D341Med (cell line): ENCODE results near the gene CCDC3.
"Not testable (repeated sequence)": the region's sequence is repeated elsewhere in the genome, so short reads cannot be mapped to it uniquely, and the experiment has no call there.

Experiments
- DNase-seq: peaks from one replicate; pipeline ENCODE4 v3.0.0; 2012; ENCODE audit warnings: low spot score

The CCDC3 gene

GRCh38 chr10:12999849-13000248 is 1.7 kb downstream of the CCDC3 start:
- no peak for DNase-seq

- DNase-seq, result no peak
Observed at GRCh38 chr10:12995425-12995861, 6.1 kb downstream of the CCDC3 start.

GRCh38 chr10:12993595-12993994 is 7.9 kb downstream of the CCDC3 start:
- DNase-seq, result no peak

GRCh38 chr10:12985347-12985746 is 16.2 kb downstream of the CCDC3 start:
- no peak for DNase-seq

GRCh38 chr10:12984165-12984747 is 17.3 kb downstream of the CCDC3 start:
- no peak for DNase-seq

GRCh38 chr10:12983568-12983967 is 17.9 kb downstream of the CCDC3 start:
- not testable (repeated sequence) for DNase-seq

- no peak for DNase-seq
Observed at GRCh38 chr10:12981570-12981969, 19.9 kb downstream of the CCDC3 start.

- DNase-seq, result no peak
Observed at GRCh38 chr10:12980713-12981306, 20.7 kb downstream of the CCDC3 start.

- DNase-seq, result no peak
Observed at GRCh38 chr10:12980102-12980661, 21.3 kb downstream of the CCDC3 start.

- no peak for DNase-seq
Observed at GRCh38 chr10:12978891-12979290, 22.6 kb downstream of the CCDC3 start.

GRCh38 chr10:12975906-12976305 is 25.6 kb downstream of the CCDC3 start:
- no peak for DNase-seq

GRCh38 chr10:12975266-12975665 is 26.2 kb downstream of the CCDC3 start:
- no peak for DNase-seq

- no peak for DNase-seq
Observed at GRCh38 chr10:12974491-12975199, 26.9 kb downstream of the CCDC3 start.

GRCh38 chr10:12974078-12974477 is 27.4 kb downstream of the CCDC3 start:
- DNase-seq, result no peak

GRCh38 chr10:12973149-12973718 is 28.3 kb downstream of the CCDC3 start:
- DNase-seq, result no peak

GRCh38 chr10:12972146-12972545 is 29.4 kb downstream of the CCDC3 start:
- DNase-seq, result no peak

- DNase-seq, result no peak
Observed at GRCh38 chr10:12971001-12971788, 30.3 kb downstream of the CCDC3 start.

GRCh38 chr10:12969951-12970350 is 31.6 kb downstream of the CCDC3 start:
- no peak for DNase-seq

- no peak for DNase-seq
Observed at GRCh38 chr10:12966067-12966466, 35.4 kb downstream of the CCDC3 start.

- DNase-seq, result no peak
Observed at GRCh38 chr10:12965571-12965970, 35.9 kb downstream of the CCDC3 start.

- no peak for DNase-seq
Observed at GRCh38 chr10:12962556-12962955, 39.0 kb downstream of the CCDC3 start.
